ENCODE measurements around the gene PEX10. TPM values are rescaled to one million over a fixed set of nuclear protein-coding genes. Genes with fewer than 3 reads are reported as not detected.
"Not testable (repeated sequence)": the region's sequence is repeated elsewhere in the genome, so short reads cannot be mapped to it uniquely, and the experiment has no call there.

PEX10 gene
- 22.5 and 23.5 TPM in 2 replicates for polyA plus RNA-seq (2014; cell fraction: cytosol; rRNA removed)
- polyA plus RNA-seq (2014; cell fraction: nucleus; rRNA removed), result 16.4 and 21.5 TPM in 2 replicates

GRCh38 chr1:2412395-2412772 lies at the start of gene PEX10:
TSS of gene PEX10 (minus strand) at chr1:2412564. CDS start at chr1:2412502, 62 bp downstream.
- peak; percentile 89 for DNase-seq (ENCODE audit: low spot score)

- no peak for DNase-seq (ENCODE audit: low spot score)
These were observed 48.8 kb upstream of the PEX10 start for GRCh38 chr1:2460996-2461751.

GRCh38 chr1:2460203-2460602 lies 47.8 kb upstream of the PEX10 start:
- DNase-seq (ENCODE audit: low spot score), result no peak

- DNase-seq (ENCODE audit: low spot score), result no peak
These were observed 47.4 kb upstream of the PEX10 start for GRCh38 chr1:2459757-2460156.

GRCh38 chr1:2459102-2459753 lies 46.9 kb upstream of the PEX10 start:
- DNase-seq (ENCODE audit: low spot score), result not testable (repeated sequence)

GRCh38 chr1:2458687-2459086 lies 46.3 kb upstream of the PEX10 start:
- DNase-seq (ENCODE audit: low spot score), result no peak

- DNase-seq (ENCODE audit: low spot score), result no peak
These were observed 45.1 kb upstream of the PEX10 start for GRCh38 chr1:2457444-2457843.

GRCh38 chr1:2455757-2456156 lies 43.4 kb upstream of the PEX10 start:
- DNase-seq (ENCODE audit: low spot score), result no peak

GRCh38 chr1:2454227-2454626 lies 41.9 kb upstream of the PEX10 start:
- no peak for DNase-seq (ENCODE audit: low spot score)

GRCh38 chr1:2452932-2453315 lies 40.6 kb upstream of the PEX10 start:
- DNase-seq (ENCODE audit: low spot score), result no peak

- DNase-seq (ENCODE audit: low spot score), result no peak
These were observed 40.0 kb upstream of the PEX10 start for GRCh38 chr1:2452201-2452931.

GRCh38 chr1:2451741-2452140 lies 39.4 kb upstream of the PEX10 start:
- no peak for DNase-seq (ENCODE audit: low spot score)

GRCh38 chr1:2449636-2450454 lies 37.5 kb upstream of the PEX10 start:
- DNase-seq (ENCODE audit: low spot score), result no peak

- DNase-seq (ENCODE audit: low spot score), result no peak
These were observed 35.7 kb upstream of the PEX10 start for GRCh38 chr1:2448098-2448445.

GRCh38 chr1:2447276-2448097 lies 35.1 kb upstream of the PEX10 start:
- no peak for DNase-seq (ENCODE audit: low spot score)

GRCh38 chr1:2446861-2447260 lies 34.5 kb upstream of the PEX10 start:
- no peak for DNase-seq (ENCODE audit: low spot score)

GRCh38 chr1:2446394-2446793 lies 34.0 kb upstream of the PEX10 start:
- DNase-seq (ENCODE audit: low spot score), result peak; percentile 20

- no peak for DNase-seq (ENCODE audit: low spot score)
These were observed 33.5 kb upstream of the PEX10 start for GRCh38 chr1:2445823-2446215.

- DNase-seq (ENCODE audit: low spot score), result no peak
These were observed 32.9 kb upstream of the PEX10 start for GRCh38 chr1:2445162-2445822.

GRCh38 chr1:2444138-2444591 lies 31.8 kb upstream of the PEX10 start:
- DNase-seq (ENCODE audit: low spot score), result no peak
